HG03039 (cell line): ENCODE results near the gene ANTXRL.
"Not testable (repeated sequence)": the region's sequence is repeated elsewhere in the genome, so short reads cannot be mapped to it uniquely, and the experiment has no call there.

Source experiments
- ATAC-seq: cut with Tn5 transposase; IDR thresholded peaks from one replicate; pipeline ENCODE4 v1.9.1; 2021; ENCODE audit warnings: mild to moderate bottlenecking, moderate library complexity; ENCODE audit not compliant: unreplicated experiment

The ANTXRL gene

DNA sequence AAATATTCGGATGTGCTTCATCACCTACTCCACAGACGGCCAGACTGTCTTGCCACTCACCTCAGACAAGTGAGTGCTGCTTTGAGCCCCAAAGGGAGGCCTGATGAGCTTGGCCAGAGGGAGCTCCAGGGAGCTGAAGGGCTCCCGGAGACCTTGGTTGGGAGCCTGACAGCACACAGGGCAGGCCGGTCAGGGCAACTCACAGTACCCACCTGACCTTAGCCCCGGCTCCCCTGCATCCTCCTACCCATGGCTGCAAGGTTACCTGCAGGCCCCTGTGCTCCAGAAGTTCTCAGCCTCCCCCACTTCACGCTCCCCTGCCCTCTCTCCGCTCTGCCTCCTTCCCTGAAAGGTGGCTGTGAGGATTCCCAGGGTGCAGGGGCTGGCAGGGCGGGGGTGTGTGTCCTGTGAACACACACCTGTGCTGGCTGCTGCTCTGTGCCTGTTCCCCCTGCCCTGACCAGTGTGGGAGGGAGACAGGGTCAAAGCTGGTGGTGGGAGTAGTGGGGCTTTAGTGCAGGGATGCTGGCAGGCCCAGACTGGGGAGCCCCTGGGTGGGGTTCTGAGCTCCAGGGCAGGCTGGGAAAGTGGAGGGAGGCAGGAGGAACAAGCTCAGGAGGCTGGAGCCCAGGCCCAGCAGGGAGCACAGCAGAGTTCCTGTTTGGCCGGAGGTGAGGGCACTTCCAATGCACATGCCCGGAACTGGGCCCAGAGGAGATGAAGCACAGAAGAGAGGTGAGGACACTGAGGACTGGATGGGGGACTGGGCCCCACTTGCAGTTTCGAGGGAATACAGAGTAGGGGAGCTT is 7.2 kb downstream of the ANTXRL start:
- no peak for ATAC-seq

DNA sequence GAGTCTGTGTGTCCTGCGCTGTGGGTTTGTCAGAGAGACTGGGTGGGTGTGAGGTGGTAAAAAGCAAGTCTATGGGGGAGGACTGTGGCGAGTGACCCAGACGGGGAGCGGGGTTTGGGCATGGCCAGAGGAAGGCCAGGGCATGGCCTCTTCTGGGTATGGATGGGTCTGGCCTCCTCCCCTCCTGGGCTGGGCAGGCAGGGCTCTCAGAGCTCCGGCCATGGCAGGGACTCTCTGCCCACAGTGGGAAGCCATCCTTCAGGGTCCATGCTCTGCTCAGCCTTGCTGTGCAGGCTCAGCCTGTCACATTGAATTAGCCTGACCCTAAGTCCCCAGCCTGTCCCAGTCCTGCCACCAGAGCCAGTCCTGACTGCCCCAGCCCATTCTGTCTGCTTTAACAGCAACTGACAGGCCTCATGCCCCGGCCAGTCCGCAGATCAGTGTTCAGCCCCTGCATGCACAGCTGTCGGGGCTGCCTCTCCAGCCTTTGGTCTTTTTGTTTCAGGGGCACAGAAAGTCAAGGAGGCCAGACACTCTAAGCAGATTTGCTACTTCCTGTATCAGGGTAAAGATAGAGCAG is 7.9 kb downstream of the ANTXRL start:
- ATAC-seq: no peak

DNA sequence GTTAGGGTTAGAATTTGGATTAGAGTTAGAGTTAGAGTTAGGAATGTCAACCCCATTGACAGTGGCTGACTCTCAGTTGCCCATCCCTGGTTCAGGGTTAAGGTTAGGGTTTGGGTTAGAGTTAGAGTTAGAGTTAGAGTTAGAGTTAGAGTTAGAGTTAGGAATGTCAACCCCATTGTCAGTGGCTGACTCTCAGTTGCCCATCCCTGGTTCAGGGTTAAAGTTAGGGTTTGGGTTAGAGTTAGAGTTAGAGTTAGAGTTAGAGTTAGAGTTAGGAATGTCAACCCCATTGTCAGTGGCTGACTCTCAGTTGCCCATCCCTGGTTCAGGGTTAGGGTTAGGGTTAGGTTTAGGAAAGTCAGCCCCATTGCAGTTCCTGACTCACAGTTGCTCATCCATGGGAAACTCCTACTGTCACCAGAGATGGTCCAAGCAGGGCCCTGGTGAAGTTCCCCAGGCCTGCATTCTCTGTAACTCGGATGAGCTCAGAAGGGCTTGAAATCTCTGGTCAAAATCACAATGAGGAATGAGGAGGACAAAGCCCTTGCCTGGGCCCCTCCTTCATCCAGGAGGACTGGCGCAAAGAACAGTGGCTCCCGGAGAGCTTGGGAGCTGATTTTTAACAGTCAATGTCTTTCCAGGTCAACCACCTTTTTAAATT is 8.7 kb downstream of the ANTXRL start:
- ATAC-seq: not testable (repeated sequence)

DNA sequence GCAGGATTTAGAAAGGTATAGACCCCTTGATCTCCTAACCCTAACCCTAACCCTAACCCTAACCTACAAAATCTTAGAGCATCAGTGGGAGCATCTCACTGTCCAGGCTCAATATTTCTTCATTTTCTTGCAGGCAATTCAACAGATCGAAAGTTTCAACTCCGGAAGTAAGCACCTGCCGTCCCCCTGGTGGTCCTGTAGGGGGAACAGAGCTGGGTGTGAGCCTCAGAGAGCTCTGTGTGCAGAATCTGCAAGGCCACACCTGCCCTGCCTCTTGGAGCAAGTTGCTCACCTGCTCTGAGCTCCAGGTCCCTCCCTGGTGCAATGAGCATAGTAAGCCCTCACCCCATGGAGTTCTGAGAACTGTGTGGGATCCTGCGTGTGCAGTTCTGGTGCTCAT is 9.3 kb downstream of the ANTXRL start:
- not testable (repeated sequence) for ATAC-seq

DNA sequence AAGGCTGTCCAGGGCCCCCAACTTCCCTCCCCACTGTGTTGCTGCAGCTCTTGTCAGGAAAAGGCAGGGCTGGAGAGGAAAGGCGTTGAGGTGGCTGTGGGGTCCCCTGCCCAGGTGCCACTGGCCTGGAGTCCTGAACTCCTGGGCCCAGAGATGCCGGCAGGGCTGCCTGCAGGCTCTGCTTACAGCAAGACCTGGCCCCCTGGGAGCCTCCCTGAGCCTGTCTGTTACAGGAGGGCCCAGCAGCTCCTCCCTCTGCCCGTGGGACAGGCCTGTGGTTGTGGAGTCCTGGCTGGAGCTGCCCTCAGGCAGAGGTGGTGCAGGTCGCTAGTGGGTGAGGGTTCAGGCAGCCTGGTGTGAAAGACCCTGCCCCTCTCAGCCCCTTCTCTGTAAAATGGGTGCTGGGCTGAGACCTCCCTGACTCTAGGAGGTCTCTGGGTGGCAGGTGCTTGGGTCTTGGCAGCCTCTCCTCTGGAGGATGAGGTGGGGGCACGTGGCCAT is 9.9 kb downstream of the ANTXRL start:
- no peak for ATAC-seq

DNA sequence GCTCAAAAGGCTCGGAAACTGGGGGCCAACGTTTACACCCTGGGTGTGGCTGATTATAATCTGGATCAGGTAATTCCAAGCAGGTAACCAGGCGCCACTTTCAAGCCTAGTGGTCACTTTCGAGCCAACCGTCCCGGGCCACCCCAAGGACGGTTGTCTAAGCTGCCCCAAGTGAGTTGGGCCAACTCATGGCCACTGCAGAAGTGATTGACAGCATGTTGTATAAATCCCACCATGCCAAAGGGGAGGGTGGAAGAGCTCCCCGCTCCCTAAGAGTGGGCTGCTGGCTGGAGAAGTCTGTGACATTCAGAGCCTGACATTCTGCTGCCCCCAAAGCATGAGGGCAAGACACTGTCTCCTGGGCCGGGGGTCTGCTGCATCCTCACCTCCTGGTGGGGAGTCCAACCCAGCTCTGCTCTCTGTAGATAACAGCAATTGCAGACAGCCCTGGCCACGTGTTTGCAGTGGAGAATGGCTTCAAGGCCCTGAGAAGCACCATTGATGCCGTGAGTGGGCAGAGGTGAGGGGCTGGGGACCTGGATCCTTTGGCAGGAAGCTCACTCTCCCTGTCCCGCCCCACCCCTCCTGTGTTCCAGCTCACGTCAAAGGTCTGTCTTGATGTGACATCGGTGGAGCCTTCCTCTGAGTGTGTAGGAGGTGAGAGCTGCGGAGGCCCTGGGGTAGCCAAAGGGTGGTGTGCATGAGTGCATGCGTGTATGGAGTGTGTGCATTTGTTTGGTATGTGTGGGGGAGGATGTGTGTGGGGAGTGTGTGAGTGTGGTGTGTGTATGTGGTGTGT is 10.8 kb downstream of the ANTXRL start:
- ATAC-seq: no peak

DNA sequence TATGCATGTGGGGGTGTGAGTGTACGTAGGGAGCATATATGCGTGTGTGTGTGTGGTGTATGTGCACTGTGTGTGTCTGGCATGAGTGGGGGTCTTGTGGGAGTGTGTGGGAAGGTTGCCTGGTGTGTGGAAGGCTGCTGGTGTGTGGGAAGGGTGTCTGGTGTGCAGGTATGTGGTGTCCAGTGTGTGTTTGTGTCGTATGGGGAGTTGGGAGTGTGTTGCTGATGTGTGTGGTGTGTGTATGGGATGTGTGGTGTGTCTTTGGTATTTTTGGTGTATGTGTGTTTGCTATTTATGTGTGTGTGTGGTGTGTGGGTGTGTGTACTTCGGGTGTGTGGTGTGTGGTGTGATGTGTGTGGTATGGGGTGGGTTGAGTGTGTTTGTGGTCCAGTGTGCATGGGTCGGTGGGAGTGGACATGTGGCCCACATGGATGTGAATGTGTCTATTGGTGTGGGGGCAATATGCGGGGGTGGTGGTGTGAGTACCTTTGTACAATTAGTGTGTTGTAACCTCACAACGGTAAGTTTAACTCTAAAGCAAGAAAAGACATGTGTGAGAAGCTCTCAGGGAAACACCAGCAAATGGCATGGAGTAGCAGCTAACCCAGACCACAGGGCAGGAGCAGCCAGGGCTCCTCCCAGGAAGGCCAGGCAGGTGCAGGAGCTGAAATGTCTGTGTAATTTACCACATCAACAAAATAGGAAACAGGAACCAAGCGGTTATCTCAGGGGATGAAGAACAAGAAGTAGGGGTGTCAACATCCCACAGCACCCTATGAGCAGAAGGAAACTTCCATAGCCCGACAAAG is 11.9 kb downstream of the ANTXRL start:
- no peak for ATAC-seq

DNA sequence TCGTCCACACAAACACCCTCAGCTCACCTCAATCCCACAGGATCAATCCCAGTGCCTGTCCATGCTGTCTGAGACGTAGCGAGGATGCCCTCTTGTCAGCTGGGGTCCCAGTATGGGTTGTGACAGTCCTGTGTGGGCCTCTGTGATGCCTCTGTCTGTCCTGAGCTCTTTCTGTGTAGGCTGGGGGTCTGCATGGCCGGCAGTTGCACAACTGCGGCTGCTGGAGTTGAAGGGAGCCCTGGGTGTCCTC is 12.4 kb downstream of the ANTXRL start:
- no peak for ATAC-seq

DNA sequence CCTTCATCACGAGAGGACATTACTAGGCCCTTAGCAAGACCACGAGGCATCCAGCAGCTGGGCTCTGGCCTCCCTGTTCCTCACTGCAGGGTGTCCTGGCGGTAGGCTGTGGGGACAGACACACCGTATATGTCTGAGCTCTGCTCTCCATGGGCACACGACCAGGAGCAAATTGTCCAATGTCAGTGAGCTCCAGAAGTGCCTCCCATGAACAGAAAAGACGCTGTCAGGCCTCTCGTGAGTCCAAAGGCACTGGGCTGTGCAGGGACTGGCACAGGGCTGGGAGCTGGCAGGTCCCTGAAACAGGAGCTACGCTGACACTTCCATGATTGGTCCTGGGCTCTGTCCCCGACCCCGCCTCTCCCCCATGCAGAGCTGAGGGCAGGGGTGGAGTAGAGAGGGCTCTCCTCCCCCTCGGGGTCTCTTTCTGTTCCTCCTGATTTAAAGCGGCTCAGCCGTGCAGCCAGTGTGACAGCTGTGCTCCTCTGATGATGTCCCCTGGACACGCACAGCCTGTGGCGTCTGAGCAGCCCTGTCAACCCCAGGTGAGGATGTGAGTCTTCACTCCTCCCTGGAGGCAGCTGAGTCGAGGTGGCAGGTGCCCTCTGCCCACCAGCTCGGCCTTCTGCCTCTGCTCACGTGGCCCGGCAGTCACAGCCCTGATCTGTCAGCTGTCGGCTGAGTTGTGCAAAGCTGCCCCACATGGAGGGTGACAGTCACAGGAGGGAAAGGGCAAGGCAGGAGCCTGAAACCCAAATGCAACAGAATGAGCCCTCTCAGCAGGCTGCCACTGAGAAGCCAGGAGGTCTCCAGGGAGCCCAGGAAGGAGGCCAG is 13.0 kb downstream of the ANTXRL start:
- ATAC-seq: no peak

DNA sequence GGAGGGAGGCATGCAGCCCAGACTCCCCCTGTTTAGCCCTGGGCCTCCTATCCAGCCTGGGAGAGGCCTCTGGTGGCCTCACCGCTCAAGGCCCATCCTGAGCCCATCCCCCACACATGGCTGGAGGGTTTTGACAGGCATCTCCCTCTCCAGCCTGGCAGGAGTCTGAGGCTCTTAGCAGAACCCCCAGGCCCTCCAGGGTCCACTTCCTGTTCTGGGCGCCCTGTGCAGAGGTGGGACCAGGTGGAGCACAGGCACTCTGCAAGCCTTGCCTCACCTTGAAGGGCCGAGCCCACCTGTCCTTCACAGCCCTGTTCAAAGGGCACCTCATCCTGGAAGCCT is 13.5 kb downstream of the ANTXRL start:
- ATAC-seq: not testable (repeated sequence)

DNA sequence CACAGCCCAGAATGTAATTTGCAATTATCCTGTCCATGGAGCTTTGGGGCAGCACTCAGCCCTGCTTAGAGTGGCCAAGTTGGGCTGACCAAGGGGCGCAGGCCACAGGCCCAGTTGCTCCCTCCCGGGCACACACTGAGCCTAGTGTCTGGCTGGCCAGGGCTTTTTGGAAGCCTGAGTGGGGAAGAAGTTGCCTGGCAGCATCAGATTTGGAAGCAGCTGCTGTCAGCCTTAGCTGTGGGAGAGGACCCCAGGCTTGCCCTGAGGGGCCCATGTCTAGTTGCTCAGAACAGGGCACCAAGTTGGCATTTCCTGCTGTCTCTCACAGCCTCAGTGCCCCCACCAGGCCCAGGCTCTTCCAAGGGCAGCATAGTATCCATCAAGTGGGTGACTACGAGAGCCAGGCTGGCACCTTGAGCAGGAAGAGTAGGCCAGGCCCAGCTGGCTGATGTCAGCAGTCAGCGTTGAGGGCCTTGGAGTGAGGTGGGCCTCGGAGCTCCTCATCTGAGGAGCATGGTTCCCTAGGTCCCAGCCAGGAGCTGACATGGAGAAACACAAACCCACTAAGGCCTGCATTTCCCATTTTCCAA is 14.4 kb downstream of the ANTXRL start:
- no peak for ATAC-seq

DNA sequence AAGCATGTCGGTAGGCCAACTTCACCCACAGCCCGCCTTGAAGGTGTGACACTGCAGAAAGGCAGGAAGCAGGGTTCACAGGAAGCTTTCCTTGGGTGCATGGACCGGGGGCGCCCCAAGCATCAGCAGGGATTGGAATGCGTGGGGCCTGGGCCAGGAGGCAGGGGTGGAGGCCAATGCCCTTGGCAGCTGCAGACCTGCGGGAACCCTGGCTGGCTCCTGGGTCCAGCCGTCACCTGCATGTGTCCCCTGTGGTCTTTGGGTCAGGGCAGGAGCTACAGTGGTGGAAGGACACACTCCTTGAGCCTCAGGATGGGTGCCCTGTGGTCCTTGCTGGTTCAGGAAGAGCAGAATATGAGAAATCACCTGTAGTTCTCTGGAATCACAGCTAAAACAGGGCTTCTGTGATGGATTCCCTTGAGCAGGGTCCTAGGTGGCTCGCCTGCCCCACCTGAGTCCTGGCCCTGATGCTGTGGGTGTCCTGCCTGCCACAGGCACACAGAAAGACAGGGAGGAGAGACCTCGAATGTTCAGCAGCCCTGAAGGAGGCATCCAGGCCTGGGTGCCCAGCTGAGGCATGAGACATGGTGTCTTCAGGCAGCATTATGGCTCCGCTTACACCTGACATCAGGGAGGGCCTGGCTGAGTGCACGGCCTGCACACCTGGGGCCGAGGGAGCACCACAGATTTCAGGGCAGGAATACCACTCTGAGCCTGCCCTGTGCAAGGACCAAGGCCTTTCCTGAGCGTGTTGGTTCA is 15.1 kb downstream of the ANTXRL start:
- ATAC-seq: no peak

DNA sequence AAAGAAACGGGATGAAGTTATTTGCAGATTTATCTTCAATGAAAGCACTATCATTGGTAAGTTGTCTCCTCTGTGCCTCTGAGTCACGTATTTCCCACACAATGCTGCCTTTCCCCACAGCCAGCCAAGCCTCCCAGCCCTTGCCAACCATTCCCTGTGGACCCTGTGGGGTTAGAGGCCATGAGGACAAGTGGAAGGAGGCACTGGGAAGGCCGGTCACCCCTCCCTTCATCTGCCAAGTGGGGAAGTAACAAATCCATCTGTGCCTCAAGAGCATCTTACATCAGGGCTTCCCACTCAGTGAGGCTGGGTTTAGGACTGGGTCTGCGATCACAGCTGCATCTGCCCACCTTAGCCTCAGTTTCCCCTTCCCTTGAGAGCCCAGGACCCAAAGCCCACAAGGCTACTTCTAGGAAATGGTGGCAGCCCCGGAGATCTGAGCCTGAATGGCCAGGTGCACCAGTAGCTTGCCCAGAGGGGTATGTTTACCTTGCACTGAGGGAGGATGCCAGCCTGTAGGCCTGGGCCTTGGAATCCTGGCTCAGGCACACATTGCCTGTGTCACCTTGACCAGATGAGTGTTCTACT is 16.1 kb downstream of the ANTXRL start:
- not testable (repeated sequence) for ATAC-seq

DNA sequence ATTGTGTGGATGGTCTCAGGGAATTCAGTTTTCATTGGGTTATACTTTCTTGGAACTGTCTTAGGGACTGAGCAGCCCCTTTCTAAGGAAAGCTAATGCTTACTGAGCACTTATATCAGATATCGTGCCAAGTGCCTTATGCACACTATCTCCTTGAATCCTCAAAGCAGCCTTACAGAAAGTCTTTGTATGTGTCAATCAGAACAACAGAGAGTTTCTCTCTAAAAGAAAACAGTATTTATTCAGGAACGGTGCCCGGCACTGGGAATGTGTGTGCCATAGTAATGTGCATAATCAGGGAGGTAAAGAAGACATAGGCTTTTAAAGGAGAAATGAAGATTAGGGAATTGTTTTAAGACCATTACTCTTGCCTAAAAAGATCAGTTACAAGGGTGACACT is 17.3 kb downstream of the ANTXRL start:
- ATAC-seq: no peak

DNA sequence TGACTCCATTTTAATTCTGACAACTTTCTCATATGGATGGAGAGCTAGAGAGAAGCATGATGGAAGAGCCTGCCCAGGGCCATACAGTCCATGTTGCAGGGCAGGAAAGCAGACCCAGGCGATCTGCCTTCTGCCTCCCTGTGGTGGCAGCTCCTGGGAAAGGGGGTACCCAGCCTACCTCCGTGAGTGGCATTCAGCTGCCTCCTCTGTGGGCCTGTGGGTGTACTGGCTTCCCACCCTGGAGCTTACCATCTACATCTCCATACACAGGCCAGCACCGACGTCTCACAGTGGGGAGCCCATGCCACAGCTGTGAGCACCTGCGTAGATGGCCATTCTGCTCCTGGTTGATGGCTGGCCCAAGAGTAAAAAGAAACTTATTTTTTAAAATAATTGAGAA is 17.9 kb downstream of the ANTXRL start:
- not testable (repeated sequence) for ATAC-seq

DNA sequence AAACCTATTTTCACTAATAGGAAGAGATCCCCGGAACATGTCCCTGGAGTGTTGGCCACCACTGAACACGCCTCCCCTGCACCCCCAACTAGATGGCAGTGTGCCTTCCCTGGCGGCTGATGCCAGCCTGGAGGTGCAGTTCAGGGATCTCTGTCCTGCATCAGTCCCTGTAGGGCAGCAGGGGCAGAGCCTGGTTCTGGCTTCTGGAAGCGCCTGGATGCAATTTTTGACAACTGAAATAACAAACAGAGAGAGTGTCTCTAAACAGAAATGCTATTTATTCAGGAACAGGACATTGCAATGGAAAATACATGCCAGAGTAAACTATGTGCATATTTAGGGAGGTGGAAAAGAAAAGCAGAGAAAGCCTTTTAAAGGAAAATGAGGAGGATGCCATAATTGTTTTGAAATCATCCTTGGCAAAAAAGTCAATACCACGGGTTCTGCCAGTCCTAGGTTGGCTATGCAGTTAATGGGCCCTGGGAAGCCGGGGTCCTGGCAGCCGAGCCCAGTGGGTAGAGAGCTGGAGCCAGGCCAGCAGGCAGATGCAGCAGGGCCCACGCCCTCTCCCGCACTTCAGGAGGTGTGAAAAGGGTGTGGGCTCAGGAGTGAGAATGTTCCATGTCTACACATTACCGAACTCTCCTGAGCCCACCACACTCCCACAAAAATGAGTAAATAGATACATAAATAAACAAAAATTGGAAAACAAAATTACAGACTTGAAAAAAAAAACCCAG is 18.5 kb downstream of the ANTXRL start:
- ATAC-seq: no peak

DNA sequence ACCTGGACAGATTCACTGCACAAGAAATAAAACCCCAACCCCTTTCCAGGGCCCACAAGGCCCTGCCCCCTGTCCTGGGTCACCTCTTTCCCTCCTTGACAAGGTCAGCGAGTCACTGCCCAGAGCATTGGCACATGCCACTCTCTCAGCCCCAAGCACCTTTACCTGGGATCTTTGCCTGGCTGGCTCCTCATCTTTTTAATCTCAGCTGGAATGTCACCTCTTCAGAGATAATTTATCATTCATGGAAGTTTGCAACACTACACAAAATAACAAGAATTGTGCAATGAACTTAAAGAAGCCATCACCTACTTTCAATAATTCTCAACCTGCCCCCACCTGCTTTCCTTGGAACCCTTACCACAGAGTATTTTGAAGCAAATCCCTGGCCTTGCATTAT is 19.2 kb downstream of the ANTXRL start:
- ATAC-seq: no peak
